HG02870 (cell line): ENCODE measurements around the gene SYPL2.
"Not testable (repeated sequence)": the region's sequence is repeated elsewhere in the genome, so short reads cannot be mapped to it uniquely, and the experiment has no call there.

Experiments used
- ATAC-seq: cut with Tn5 transposase; IDR thresholded peaks from one replicate; pipeline ENCODE4 v1.9.1; 2021; ENCODE audit warnings: mild to moderate bottlenecking, moderate library complexity; ENCODE audit not compliant: unreplicated experiment

Gene SYPL2

GRCh38 chr1:109466452-109467300 lies at the start of gene SYPL2:
Gene SYPL2 (plus strand): TSS chr1:109466546. CDS start chr1:109466844, 298 bp downstream.
- ATAC-seq = no peak

- no peak for ATAC-seq
Measured at GRCh38 chr1:109423498-109423897, 42.8 kb upstream of the SYPL2 start.

GRCh38 chr1:109425391-109426280 lies 40.7 kb upstream of the SYPL2 start:
- ATAC-seq = peak; percentile 20

- ATAC-seq = peak; percentile 96
Measured at GRCh38 chr1:109426281-109427170, 39.8 kb upstream of the SYPL2 start, which contains the start of gene PSMA5. Gene PSMA5 (minus strand): TSS chr1:109426448. CDS start chr1:109426330, 118 bp downstream.

- ATAC-seq = no peak
Measured at GRCh38 chr1:109427171-109427467, 39.2 kb upstream of the SYPL2 start.

GRCh38 chr1:109432336-109432735 lies 34.0 kb upstream of the SYPL2 start:
- no peak for ATAC-seq

- ATAC-seq = no peak
Measured at GRCh38 chr1:109433322-109433721, 33.0 kb upstream of the SYPL2 start.

- ATAC-seq = no peak
Measured at GRCh38 chr1:109434484-109434883, 31.9 kb upstream of the SYPL2 start.

- ATAC-seq = peak; percentile 50
Measured at GRCh38 chr1:109438798-109439297, 27.5 kb upstream of the SYPL2 start.

- ATAC-seq = no peak
Measured at GRCh38 chr1:109441069-109441468, 25.3 kb upstream of the SYPL2 start.

GRCh38 chr1:109443476-109443875 lies 22.9 kb upstream of the SYPL2 start:
- ATAC-seq = no peak

- ATAC-seq = no peak
Measured at GRCh38 chr1:109444346-109444745, 22.0 kb upstream of the SYPL2 start.

- not testable (repeated sequence) for ATAC-seq
Measured at GRCh38 chr1:109445949-109446695, 20.2 kb upstream of the SYPL2 start.

- ATAC-seq = no peak
Measured at GRCh38 chr1:109447524-109447923, 18.8 kb upstream of the SYPL2 start.

GRCh38 chr1:109454497-109455133 lies 11.7 kb upstream of the SYPL2 start:
- ATAC-seq = no peak

GRCh38 chr1:109457819-109458218 lies 8.5 kb upstream of the SYPL2 start:
- no peak for ATAC-seq

- no peak for ATAC-seq
Measured at GRCh38 chr1:109466125-109466451, 258 bp upstream of the SYPL2 start.

GRCh38 chr1:109467301-109467777 lies 993 bp downstream of the SYPL2 start:
- no peak for ATAC-seq

- no peak for ATAC-seq
Measured at GRCh38 chr1:109468061-109468460, 1.7 kb downstream of the SYPL2 start.
